Right lung (tissue), 10 donors: Measurements from ENCODE around the gene HEMGN. TPM values are rescaled to one million over a fixed set of nuclear protein-coding genes. Genes with fewer than 3 reads are reported as not detected.
"Not testable (repeated sequence)": the region's sequence is repeated elsewhere in the genome, so short reads cannot be mapped to it uniquely, and the experiment has no call there.

Experiments used
- DNase-seq, 2 donors: peaks; one replicate each; pipeline ENCODE4 v3.0.0-alpha.2; 2013
- long read RNA-seq, 8 donors: transcript quantifications; one replicate each; lab custom pipeline, GENCODE V29; 2026
- polyA plus RNA-seq, 5 donors: library from polyadenylated mRNA; unstranded; fragments of 120-200 nt; gene quantifications; one replicate each; pipeline versions ENCODE4 v1.2.1 to v1.2.3, GENCODE V29; 2013; ENCODE audit warnings: inconsistent platforms in 1 of 5, low replicate concordance in 1 of 5; ENCODE audit not compliant: insufficient read length in 5 of 5, insufficient read depth in 1 of 5

HEMGN gene
- 10 to 100 TPM in 1 of 5 donors, 1 to 10 TPM in 4; 4.9 to 22.2 (median 5.7) TPM for polyA plus RNA-seq
- long read RNA-seq, donor 1, partial matches to known transcripts: 0 of 2 reads
- long read RNA-seq, donor 1, other reads (novel, unspliced or antisense): 0 of 2 reads
- long read RNA-seq, donor 2, partial matches to known transcripts: 0 of 1 reads
- long read RNA-seq, donor 2, other reads (novel, unspliced or antisense): 0 of 1 reads
- long read RNA-seq, donor 3: 0 reads
- long read RNA-seq, donor 4: 0 reads
- long read RNA-seq, donor 5, partial matches to known transcripts: 18 of 19 reads
- long read RNA-seq, donor 5, other reads (novel, unspliced or antisense): 0 of 19 reads
- long read RNA-seq, donor 6, partial matches to known transcripts: 0 of 1 reads
- long read RNA-seq, donor 6, other reads (novel, unspliced or antisense): 0 of 1 reads
- long read RNA-seq, donor 7: 0 reads
- long read RNA-seq, donor 8: 0 reads

- DNase-seq: no peak
Observed at GRCh38 chr9:97938081-97938644, at the start of gene HEMGN. TSS of gene HEMGN (minus strand) at chr9:97938172. CDS start at chr9:97938136, 36 bp downstream.

- DNase-seq: no peak
Observed at GRCh38 chr9:97987487-97987886, 49.5 kb upstream of the HEMGN start.

- DNase-seq: peak; percentile 39 to 43
Observed at GRCh38 chr9:97985058-97985861, 47.3 kb upstream of the HEMGN start.

- peak; percentile 77 for DNase-seq
Observed at GRCh38 chr9:97984188-97985057, 46.5 kb upstream of the HEMGN start.

GRCh38 chr9:97983589-97984187 lies 45.7 kb upstream of the HEMGN start:
- peak; percentile 59 to 73 for DNase-seq

- peak; percentile 92 to 94 for DNase-seq
Observed at GRCh38 chr9:97982683-97983588, 45.0 kb upstream of the HEMGN start, which contains the start of gene ANP32B. TSS of gene ANP32B (plus strand) at chr9:97983341. CDS start at chr9:97983556, 215 bp downstream.

- peak in 1 of 2 donors; percentile 7 for DNase-seq
Observed at GRCh38 chr9:97981846-97982682, 44.1 kb upstream of the HEMGN start.

- DNase-seq: no peak
Observed at GRCh38 chr9:97980918-97981845, 43.2 kb upstream of the HEMGN start.

GRCh38 chr9:97980479-97980803 lies 42.5 kb upstream of the HEMGN start:
- no peak for DNase-seq

- no peak for DNase-seq
Observed at GRCh38 chr9:97979788-97980478, 42.0 kb upstream of the HEMGN start.

GRCh38 chr9:97978371-97979130 lies 40.6 kb upstream of the HEMGN start:
- no peak for DNase-seq

- DNase-seq: not testable (repeated sequence)
Observed at GRCh38 chr9:97976633-97977032, 38.7 kb upstream of the HEMGN start.

- DNase-seq: no peak
Observed at GRCh38 chr9:97975376-97975775, 37.4 kb upstream of the HEMGN start.

- no peak for DNase-seq
Observed at GRCh38 chr9:97972753-97973152, 34.8 kb upstream of the HEMGN start.

GRCh38 chr9:97970165-97970564 lies 32.2 kb upstream of the HEMGN start:
- DNase-seq: no peak

- no peak for DNase-seq
Observed at GRCh38 chr9:97969014-97969413, 31.0 kb upstream of the HEMGN start.
